GM19035 (cell line): Measurements from ENCODE around the gene CLASP2.

Experiments
- ATAC-seq: cut with Tn5 transposase; IDR thresholded peaks from one replicate; pipeline ENCODE4 v1.9.1; 2021; ENCODE audit not compliant: unreplicated experiment

The CLASP2 gene

DNA sequence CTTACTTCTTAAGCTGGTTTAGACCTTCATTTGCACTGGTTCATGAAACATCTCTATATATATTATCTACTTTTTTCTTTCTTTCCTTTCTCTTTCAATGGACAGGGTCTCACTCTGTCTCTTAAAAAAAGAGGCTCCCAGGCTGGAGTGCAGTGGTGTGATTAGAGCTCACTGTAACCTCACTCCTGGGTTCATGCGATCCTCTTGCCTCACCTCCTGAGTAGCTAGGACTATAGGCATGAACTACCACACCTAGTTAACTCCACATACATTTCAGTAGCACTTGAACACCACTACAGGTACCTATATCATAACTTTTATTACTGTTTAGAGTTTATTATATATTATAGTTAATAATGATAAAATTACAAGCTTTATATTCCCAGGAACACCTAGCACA is 160.8 kb downstream of the CLASP2 start:
- no peak for ATAC-seq

DNA sequence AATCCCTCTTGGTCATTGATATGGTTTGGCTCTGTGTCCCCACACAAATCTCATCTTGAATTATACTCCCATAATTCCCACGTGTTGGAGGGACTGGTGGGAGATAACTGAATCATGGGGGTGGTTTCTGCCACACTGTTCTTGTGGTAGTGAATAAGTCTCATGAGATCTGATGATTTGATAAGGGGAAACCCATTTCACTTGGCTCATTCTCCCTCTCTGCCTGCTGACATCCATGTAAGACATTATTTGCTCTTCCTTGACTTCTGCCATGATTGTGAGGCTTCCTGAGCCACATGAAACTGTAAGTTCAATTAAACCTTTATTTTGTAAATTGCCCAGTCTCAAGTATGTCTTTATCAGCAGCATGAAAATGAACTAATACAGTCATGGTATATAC is 171.0 kb downstream of the CLASP2 start:
- no peak for ATAC-seq

DNA sequence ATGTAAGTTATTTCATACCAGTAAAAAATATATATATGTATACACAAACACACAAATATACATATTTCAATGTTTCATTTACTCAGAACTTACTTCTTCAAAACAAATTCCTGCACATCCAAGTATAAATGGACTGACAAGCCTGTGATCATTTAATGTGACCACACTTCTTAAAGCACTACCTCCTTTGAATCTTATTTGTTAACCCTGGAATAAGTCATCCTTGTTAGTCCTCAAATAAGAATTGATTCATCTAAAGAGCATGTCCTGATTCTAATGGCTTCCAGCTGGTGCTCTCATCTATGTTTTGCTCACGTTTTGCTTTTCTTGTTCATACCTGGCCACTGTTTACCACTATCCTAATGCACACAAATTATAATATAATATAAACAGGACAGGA is 173.9 kb downstream of the CLASP2 start:
- ATAC-seq = no peak

DNA sequence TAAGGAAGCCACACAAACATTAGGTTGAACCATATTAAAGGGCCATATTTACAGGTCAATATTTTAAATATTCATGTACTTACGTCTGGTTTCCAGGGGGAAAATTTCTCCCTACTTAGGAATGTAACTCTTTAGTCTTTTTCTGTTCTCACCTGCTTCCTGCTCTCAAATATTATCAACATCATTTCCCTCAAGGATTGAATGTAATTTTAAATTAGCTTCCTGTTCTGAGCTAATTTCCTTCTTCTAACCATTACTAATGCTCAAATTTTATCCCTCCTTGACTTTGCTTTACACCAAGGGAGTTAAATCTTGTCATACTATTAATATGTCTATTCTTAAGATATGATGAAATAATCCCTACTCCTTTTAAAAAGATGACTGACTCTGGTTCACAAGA is 174.5 kb downstream of the CLASP2 start:
- no peak for ATAC-seq

DNA sequence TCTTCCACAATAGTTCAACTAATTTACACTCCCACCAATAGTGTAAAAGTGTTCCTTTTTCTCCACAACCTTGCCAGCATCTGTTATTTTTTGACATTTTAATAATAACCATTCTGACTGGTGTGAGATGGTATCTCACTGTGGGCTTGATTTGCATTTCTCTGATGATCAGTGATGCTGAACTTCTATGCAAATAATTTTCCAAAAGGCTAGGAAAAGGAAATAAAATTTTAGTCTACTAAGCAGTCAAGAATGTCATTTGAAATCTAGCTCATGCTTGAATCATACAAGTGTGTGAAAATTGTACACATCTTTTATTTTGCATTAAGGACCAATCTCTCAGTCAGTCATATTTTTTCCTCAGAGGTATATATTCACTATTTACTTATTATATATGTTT is 176.1 kb downstream of the CLASP2 start:
- ATAC-seq = no peak

DNA sequence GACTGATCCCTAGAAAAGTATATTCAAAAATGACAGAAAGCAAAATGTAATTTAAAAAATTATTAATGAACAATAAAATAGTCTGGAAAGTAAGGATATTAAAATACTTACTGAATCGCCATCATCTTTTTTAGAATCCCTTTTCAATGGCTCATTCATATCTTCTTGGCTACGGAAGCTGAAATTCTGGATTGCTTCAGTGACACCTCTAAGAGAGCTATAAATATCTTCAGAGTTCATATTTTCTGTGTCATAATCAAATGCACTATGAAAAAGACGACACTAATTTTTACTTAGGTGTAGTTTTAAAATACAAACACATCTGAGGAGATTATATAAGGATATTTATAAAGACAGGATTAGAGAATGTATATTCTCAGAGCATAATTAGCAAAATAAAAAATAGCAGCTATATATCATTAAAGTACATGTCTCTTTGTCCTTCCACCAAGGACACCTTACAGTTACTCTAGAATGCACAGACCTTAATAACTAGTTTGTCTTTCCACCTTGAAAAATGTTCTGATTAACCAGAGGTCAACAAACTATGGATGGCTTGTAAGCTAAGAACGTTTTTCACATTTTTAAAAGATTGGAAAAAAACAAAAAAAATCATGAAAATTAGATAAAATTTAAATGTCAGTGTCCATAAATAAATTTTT is 179.2 kb downstream of the CLASP2 start:
- no peak for ATAC-seq

DNA sequence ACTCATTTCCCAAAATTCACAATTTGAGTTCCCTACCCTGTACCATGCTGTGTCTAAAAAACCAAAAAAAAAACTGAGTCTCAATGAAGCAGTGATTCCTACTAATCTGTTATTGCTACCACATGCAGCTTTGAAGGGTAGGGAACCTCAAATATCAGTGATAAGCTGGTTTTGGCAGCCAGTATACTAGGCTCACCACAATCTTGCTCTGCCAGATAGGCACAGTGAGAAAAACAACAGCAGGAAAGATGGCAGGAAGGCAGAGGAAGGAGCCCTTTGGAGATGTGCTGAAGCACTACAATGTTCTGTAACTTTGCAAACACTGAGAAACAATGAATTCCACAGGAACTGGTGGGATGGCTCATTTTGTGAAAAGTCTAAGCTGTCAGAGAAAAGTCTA is 180.9 kb downstream of the CLASP2 start:
- no peak for ATAC-seq

DNA sequence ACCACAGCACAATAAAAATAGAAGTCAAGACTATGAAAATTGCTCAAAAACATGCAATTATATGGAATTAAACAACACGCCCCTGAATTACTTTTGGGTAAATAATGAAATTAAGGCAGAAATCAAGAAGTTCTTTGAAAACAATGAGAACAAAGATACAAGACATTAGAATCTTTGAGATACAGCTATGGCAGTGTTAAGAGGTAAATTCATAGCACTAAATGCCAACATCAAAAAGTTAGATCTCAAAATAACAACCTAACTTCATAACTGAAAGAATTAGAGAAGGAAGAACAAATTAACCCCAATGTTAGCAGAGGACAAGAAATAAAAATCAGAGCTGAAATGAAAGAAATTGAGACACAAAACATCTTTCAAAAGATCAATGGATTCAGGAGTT is 191.3 kb downstream of the CLASP2 start:
- ATAC-seq = no peak

DNA sequence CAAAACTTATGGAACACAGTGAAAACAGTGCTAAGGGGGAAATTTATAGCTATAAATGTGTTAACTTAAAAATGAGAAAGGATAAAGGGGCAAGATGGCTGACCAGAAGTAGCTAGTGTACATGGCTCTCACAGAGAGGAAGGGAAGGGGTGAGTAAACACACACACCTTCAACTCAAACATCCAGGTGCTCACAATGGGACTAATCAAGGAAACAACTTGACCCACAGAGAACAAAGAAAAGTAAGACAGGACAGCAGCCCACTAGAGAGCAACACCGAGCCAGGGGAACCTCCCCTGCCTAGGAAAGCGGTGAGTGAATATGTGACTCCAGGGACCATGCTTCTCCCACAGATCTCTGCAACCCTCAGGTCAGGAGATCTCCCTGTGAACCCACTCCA is 192.8 kb downstream of the CLASP2 start:
- ATAC-seq = no peak

DNA sequence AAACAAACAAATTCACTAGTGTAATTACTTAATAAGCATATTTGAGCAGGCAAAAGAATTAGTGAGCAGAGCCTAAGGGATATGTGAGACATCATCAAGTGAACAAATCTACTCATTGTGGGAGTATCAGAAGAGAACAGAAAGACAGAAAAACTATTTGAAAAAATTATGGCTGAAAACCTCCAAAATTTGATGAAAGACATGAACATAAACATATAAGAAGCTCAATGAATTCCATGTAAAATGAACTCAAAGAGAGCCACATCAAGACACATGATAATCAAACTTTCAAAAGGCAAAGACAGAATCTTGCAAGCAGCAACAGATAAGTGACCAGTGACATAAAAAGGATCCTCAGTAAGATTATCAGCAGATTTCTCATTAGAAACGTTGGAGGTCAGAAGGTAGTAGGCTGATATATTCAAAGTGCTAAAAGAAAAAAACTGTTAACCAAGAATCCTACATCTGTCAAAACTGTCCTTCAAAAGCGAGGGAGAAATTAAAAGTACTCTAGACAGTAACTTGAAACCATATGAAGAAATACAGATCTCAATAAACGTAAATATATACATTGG is 194.9 kb downstream of the CLASP2 start:
- ATAC-seq = no peak

DNA sequence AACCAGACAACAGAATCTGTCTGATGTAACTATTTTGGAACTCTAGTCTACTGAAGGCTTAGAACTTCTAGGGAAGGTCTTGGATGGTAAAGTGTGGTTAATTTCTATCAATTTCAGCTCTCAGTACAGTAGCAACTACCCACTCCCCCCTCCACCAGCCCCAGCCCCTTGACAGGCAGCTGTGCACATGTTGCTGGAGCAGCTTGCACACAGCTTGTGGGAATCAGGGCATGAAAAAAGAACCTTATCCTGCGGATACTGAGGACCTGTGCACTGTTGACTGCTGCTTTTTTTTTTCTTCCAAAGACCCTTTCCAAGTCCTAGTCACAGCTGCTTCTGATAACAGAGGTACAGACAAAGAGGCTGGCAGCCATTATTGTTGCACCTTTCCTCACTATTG is 196.3 kb downstream of the CLASP2 start:
- ATAC-seq = no peak

DNA sequence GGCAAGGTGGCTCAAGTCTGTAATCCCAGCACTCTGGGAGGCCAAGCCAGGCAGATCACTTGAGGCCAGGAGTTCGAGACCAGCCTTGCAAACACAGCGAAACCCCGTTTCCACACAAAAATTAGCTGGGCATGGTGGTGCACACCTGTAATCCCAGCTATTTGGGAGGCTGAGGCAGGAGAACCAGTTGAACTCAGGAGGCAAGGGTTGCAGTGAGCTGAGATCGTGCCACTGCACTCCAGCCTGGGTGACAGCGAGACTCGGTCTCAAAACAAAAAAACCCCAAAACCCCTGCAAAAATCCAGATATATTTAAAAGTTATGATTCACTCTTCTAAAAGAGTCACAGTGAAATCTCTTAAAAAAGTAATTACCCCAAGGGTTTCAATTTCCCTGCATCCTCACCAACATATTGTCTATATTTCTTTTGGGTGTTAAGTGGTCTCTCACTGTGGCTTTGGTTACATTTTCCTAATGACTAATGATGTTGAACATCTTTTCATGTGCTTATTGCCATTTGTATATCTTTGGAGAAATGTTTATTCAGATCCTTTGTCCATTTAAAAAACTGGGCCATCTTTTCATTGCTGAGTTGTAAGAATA is 204.7 kb downstream of the CLASP2 start:
- ATAC-seq = no peak

DNA sequence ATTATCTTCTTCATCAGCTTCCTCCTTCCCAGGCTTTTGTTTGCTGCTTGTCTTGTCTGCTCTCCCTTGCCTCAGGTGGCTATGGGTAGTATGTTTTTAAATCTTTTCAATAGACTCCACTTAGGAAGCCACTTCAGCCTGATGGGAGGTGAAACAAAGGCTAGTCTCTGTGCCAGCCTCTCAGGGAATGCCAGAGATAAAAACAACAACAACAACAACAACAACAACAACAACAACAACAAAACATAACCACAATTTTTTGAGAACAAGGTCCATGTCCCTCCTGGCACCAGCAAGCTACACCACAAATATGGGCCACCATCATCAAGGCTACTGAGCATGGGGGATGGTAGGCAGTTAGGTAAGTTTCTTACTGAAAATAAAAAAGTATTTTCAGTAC is 213.0 kb downstream of the CLASP2 start:
- no peak for ATAC-seq

DNA sequence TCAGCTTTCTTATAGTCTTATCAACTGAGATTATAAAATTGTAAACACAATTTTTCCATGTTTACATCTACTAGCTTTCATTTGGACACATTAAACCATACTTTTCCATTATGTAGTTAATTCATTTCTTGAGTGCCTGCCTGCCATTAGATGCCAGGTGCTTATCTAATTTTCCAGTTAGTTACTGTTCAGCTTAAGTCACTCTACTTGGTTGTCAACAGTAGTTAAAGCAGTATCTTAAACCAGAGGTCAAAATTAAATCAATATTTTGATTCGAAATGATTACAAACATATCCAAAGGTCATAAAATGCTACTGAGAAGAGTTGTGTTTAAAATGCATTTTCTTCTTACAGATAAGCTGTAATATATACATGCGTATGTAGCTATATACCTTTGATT is 221.6 kb downstream of the CLASP2 start:
- ATAC-seq = no peak

DNA sequence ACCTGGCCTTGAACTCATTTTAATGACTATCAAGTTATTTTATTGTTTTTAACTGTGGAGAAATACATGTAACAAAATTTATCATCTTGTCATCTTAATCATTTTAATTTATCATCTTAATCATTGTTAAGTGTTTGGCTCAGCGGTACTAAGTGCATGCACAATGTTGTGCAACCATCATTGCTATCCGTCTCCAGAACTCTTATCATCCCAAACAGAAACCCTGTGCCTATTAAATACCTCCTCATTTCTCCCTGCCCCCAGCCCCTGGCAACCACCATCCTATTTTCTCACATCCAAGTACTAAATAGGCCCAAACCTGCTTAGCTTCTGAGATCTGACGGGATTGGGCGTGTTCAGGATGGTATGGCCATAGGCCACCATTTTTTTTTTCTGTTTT is 226.3 kb downstream of the CLASP2 start:
- no peak for ATAC-seq

DNA sequence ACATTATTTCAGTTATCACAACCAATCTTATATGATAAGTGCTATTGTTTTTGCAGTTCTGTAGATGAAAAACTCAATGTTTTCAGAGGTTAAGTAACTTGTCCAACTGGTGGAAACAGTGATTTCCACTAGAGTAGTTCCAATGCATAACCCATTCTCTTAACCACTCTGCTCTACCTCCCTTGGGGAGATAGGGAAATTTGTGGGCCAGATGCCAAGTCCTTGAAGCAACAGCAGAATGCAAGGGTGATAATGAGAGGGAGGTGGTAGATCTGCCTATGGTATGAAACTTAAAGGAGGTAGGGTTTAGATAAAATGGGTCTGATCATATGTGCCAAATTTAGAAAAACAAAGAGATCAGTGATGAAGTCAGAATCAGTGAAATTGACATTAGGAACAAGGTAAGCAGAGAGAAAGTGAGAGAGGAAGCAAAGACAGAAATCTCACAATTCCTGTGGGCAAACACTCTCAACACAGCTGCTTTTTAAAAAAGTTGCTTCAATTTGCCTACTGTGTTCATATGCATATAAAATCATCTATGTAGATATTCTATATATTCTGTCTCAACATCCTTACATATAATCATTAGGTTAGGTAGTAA is 227.3 kb downstream of the CLASP2 start:
- no peak for ATAC-seq

DNA sequence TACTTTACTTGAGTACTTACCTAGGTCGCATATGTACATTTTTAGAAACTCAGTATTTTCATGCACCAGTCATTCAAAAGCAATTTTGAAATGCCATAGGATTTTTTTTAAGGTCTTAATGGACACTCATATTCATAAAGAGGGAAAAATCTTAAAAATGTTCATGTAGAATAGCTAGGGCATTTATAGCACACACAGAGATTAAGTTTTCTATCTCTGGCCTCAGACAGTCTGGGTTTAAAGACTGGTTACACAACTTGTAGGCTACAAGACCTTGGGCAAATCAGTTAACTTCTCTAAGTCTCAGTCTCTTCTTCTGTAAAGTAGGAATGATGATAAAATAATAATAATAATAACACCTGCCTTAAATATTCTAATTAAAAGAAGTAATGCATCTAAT is 229.4 kb downstream of the CLASP2 start:
- ATAC-seq = no peak

DNA sequence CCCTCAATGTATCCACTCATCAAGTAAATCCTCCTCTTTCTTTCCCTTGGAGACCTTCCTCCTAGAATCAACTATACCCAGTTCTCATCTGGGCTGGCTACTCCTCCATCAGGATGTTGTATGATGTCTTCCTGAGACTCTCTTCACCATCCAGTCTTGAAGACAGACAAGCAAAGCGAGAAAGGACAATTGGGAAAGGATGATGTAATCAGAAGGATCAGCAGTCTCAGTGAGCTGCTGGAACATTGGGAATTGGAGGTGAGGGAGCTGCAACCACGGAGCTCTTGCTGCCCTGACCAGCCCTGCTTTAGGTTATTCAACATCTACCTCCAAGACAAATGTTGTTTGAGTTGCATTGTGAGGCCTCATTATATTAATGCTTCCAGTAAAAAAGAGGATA is 229.8 kb downstream of the CLASP2 start:
- ATAC-seq = no peak

DNA sequence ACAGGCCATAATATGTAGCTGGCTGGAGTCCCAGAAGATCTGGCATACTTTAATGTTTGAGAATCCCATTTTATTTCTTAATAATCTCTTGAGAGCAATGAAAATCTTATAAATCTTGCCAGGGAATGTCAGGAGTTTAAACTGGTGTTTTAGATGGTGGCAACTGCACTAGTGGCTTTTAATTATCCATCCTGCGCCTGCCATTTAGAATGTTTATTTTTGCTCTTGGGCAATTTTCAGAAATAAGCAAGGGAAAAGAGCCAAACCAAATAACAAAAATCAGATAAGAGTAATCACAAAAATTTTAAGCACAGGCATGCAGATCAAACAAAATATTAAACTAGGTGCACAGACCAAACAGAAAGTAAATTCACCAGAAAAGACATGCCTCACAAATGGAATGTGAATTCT is 235.9 kb downstream of the CLASP2 start:
- no peak for ATAC-seq

DNA sequence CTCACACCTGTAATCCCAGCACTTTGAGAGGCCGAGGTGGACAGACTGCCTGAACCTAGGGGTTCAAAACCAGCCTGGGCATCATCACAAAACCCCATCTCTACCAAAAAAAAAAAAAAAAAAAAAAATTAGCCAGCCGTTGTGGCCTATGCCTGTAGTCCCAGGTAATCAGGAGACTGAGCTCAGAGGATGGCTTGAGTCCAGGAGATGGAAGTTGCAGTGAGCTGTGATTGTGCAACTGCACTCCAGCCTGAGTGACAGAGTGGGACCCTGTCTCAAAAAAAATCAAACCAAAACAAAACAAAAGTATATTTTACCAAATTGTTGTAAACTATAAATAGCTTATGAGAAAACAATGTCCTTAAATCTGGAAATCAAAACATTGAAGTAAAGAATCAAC is 243.2 kb downstream of the CLASP2 start:
- no peak for ATAC-seq

DNA sequence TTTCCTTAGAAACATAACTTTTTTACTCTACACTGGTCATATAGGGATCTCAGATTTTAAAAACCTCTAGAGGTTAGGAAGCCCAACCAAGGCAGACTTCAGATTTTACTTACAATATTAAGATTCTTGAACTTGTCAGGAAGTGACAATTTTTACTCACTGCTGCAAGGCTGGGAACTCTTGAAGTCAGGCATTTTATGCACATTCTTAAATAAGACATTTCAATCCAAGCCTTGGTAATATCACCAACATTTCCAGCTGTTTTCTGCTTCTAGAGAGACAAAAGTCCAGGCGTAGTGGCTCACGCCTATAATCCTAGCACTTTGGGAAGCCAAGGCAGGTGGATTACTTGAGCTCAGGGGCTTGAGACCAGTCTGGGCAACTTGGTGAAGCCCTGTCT is 244.2 kb downstream of the CLASP2 start:
- no peak for ATAC-seq

DNA sequence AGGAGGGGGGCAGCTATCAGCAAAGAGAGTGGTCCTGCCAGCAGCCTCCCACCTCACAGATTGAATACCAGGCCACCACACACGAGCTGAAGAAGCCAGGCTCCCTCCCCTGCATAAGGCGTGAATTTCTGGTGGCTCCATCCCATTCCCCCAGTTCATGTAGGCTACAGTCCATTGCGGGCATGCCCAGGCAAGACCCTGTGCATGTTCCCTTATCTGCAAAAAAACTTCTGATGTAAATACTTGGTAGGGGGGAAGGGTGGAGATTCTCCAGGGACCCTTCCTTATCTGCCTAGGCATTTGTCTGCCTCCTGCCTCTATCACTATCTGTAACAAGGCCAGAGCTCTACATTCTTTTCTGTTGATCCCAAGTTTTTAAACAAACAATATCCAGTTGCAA is 250.3 kb downstream of the CLASP2 start:
- ATAC-seq = no peak
